Testis (tissue), 2 donors: Measurements from ENCODE around the gene CBFA2T3.

ENCODE experiments used
- CTCF ChIP-seq, 3 experiments: fragments of 450-650 bp in 2 of 3; fragments of 200-600 bp in 1 of 3; sonication (generic) in 1 of 3; IDR thresholded peaks; one replicate each; pipeline ENCODE4 v1.5.1; 2016 to 2019; ENCODE audit warnings: antibody characterized with exemption in 3 of 3, mild to moderate bottlenecking in 2 of 3, moderate library complexity in 1 of 3
- POLR2A ChIP-seq: fragments of 450-650 bp; IDR thresholded peaks from one replicate; pipeline ENCODE4 v1.6.1; 2017; ENCODE audit warnings: antibody characterized with exemption, mild to moderate bottlenecking, moderate library complexity

GRCh38 chr16:88839026-88839529, 137.9 kb downstream of the CBFA2T3 start:
- TF ChIP-seq CTCF (IDR thresholded peaks at IDR 0.05) (no peak), POLR2A (no peak)
